ENCODE measurements around the gene SLC12A6. TPM values are rescaled to one million over a fixed set of nuclear protein-coding genes. Genes with fewer than 3 reads are reported as not detected.

Gene SLC12A6
- total RNA-seq, 2 experiments from 2014 or later = 11.5 to 14.9 TPM

GRCh38 chr15:34223904-34224596, 113.5 kb downstream of the SLC12A6 start:
- Histone ChIP-seq H4K20me1 (ENCODE audit: insufficient read depth, low read length) (no peaks in the 10 kb centered on the region), H3K36me3 (ENCODE audit: insufficient read depth, low read length) (peaks cover 18% of the 10 kb centered on the region), H3K4me1 (ENCODE audit: insufficient read depth, low read length, poor library complexity, severe bottlenecking) (peaks cover 18% of the 10 kb centered on the region), H3K9me2 (ENCODE audit: insufficient read depth, low read length) (no peaks in the 10 kb centered on the region), H3K4me3 (ENCODE audit: low read depth, low read length, poor library complexity, severe bottlenecking) (peak overlapping the region; percentile 99), H3K9me3 (ENCODE audit: low read length) (no peaks in the 10 kb centered on the region), H3K27ac (ENCODE audit: low read depth, low read length, poor library complexity, severe bottlenecking) (peak overlapping the region; percentile 45), H3K4me2 (ENCODE audit: low read length) (peak overlapping the region; percentile 99), H3K79me2 (ENCODE audit: insufficient read depth, low read depth, low read length) (peaks cover 28% of the 10 kb centered on the region), H2AFZ (ENCODE audit: low read length) (peak overlapping the region; percentile 98)
- intact Hi-C loops (cut with micrococcal nuclease; ENCODE audit: unreplicated experiment) = no loop called here
- POLR2A ChIA-PET = interaction anchor here (0.5 to 1.6 kb wide), 5 partner anchors 9 to 142 kb away, joined by 3 to 5 read pairs (median 4); no protein-coding TSS in a partner anchor
- CTCF ChIA-PET (ENCODE audit: unreplicated experiment) = interaction anchor here (0.6 kb wide), 1 partner anchor 123 kb away, joined by 3 read pairs; no protein-coding TSS in a partner anchor
- no peak for TF ChIP-seq EZH2phosphoT487 (IDR thresholded peaks at IDR 0.05; ENCODE audit: borderline replicate concordance, low read depth, low read length)
- TF ChIP-seq, protein P1, sequence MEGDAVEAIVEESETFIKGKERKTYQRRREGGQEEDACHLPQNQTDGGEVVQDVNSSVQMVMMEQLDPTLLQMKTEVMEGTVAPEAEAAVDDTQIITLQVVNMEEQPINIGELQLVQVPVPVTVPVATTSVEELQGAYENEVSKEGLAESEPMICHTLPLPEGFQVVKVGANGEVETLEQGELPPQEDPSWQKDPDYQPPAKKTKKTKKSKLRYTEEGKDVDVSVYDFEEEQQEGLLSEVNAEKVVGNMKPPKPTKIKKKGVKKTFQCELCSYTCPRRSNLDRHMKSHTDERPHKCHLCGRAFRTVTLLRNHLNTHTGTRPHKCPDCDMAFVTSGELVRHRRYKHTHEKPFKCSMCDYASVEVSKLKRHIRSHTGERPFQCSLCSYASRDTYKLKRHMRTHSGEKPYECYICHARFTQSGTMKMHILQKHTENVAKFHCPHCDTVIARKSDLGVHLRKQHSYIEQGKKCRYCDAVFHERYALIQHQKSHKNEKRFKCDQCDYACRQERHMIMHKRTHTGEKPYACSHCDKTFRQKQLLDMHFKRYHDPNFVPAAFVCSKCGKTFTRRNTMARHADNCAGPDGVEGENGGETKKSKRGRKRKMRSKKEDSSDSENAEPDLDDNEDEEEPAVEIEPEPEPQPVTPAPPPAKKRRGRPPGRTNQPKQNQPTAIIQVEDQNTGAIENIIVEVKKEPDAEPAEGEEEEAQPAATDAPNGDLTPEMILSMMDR (conservative IDR thresholded peaks at IDR 0.05; ENCODE audit: low read length) = no peak
- peak; percentile 7 for DNase-seq (ENCODE audit: low spot score)
- BruUV-seq (replicated peaks) = no TSS peak

DNA sequence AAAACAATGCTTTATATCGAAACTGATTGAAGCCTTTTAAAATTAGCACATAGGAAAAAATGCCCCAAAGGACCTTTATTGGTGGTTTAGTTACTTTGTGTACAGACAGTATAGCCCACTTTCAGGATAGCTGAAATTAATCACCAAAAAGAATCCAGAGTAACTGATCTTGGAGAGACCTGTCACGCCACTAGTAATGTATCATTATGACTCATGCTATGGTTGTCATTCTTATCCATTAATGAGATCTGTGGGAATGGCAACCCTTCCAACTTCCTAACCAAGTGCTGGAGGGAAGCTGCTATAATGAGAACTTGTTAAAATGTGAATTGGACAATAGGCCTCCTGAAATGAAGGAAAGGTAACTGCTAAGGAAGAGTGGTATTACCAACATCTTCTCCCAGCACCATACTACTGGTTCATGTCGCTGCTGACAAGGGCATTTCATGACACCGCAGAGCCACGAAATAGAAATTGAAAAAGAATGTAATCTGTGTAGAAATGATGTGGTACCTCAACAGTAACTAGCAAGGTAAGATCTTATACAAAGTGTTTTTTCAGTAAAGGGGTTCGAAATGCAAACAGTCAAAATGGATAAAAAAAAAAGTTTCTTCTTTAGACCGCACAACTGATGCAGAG, 119.9 kb downstream of the SLC12A6 start:
- TF ChIP-seq EZH2phosphoT487 (IDR thresholded peaks at IDR 0.05; ENCODE audit: borderline replicate concordance, low read depth, low read length) = no peak
- intact Hi-C loops (cut with micrococcal nuclease; ENCODE audit: unreplicated experiment) = loop anchor here (10.0 kb wide), 1 partner anchor 147 kb away; the partner anchor contains the start of gene LPCAT4
- Histone ChIP-seq H3K4me1 (ENCODE audit: insufficient read depth, low read length, poor library complexity, severe bottlenecking) (no peaks in the 10 kb centered on the region), H3K4me3 (ENCODE audit: low read depth, low read length, poor library complexity, severe bottlenecking) (no peak overlapping the region), H3K4me2 (ENCODE audit: low read length) (no peak overlapping the region), H3K27ac (ENCODE audit: low read depth, low read length, poor library complexity, severe bottlenecking) (no peak overlapping the region), H3K9me3 (ENCODE audit: low read length) (no peaks in the 10 kb centered on the region), H3K9me2 (ENCODE audit: insufficient read depth, low read length) (no peaks in the 10 kb centered on the region), H2AFZ (ENCODE audit: low read length) (no peak overlapping the region), H4K20me1 (ENCODE audit: insufficient read depth, low read length) (no peaks in the 10 kb centered on the region), H3K36me3 (ENCODE audit: insufficient read depth, low read length) (no peaks in the 10 kb centered on the region), H3K79me2 (ENCODE audit: insufficient read depth, low read depth, low read length) (no peaks in the 10 kb centered on the region)
- DNase-seq (ENCODE audit: low spot score) = no peak
- ChIA-PET CTCF (ENCODE audit: unreplicated experiment) (no interaction called here), POLR2A (interaction anchor here (0.7 to 0.8 kb wide), 2 partner anchors 9 to 122 kb away, joined by 3 read pairs; no protein-coding TSS in a partner anchor)
- BruUV-seq (replicated peaks) = no TSS peak

- no peak overlapping the region for H3K4me2 ChIP-seq (ENCODE audit: low read length)
- CTCF ChIA-PET (ENCODE audit: unreplicated experiment) = no interaction called here
- H3K4me3 ChIP-seq (ENCODE audit: low read depth, low read length, poor library complexity, severe bottlenecking) = no peak overlapping the region
- H3K4me1 ChIP-seq (ENCODE audit: insufficient read depth, low read length, poor library complexity, severe bottlenecking) = no peaks in the 10 kb centered on the region
- H3K9me3 ChIP-seq (ENCODE audit: low read length) = no peaks in the 10 kb centered on the region
- no peak for DNase-seq (ENCODE audit: low spot score)
- intact Hi-C loops (cut with micrococcal nuclease; ENCODE audit: unreplicated experiment) = loop anchor here (10.0 kb wide), 1 partner anchor 148 kb away; the partner anchor contains the start of gene LPCAT4
- H3K36me3 ChIP-seq (ENCODE audit: insufficient read depth, low read length) = no peaks in the 10 kb centered on the region
- BruUV-seq (replicated peaks) = no TSS peak
- H3K9me2 ChIP-seq (ENCODE audit: insufficient read depth, low read length) = no peaks in the 10 kb centered on the region
- no peaks in the 10 kb centered on the region for H4K20me1 ChIP-seq (ENCODE audit: insufficient read depth, low read length)
- TF ChIP-seq, protein P1 (conservative IDR thresholded peaks at IDR 0.05; ENCODE audit: low read length) = no peak
- TF ChIP-seq EZH2phosphoT487 (IDR thresholded peaks at IDR 0.05; ENCODE audit: borderline replicate concordance, low read depth, low read length) = no peak
- POLR2A ChIA-PET = interaction anchor here (0.6 to 1.0 kb wide), 3 partner anchors 15 to 105 kb away, joined by 3 to 7 read pairs (median 5); no protein-coding TSS in a partner anchor
- no peaks in the 10 kb centered on the region for H3K79me2 ChIP-seq (ENCODE audit: insufficient read depth, low read depth, low read length)
- H3K27ac ChIP-seq (ENCODE audit: low read depth, low read length, poor library complexity, severe bottlenecking) = no peak overlapping the region
- H2AFZ ChIP-seq (ENCODE audit: low read length) = no peak overlapping the region
Measured at GRCh38 chr15:34216527-34217270, 120.9 kb downstream of the SLC12A6 start.
